B cell (primary cell): ENCODE results near the gene STOX1. TPM values are rescaled to one million over a fixed set of nuclear protein-coding genes. Genes with fewer than 3 reads are reported as not detected.
"Not testable (repeated sequence)": the region's sequence is repeated elsewhere in the genome, so short reads cannot be mapped to it uniquely, and the experiment has no call there.

ENCODE experiments used
- ATAC-seq: fragments of 200-7000 bp; cut with Tn5 transposase; one replicate; pipeline ENCODE4 v1.10.0; 2021; ENCODE audit warnings: low read depth, mild to moderate bottlenecking, moderate number of reproducible peaks, moderate library complexity
- CTCF ChIA-PET: fragments of 350-600 bp; sonication (Branson Sonifier 250); formaldehyde crosslinking; loops from one replicate; lab custom pipeline; 2021; ENCODE audit warnings: antibody characterized with exemption, inconsistent platforms; lab: Charles Lee
- POLR2A ChIA-PET: fragments of 350-600 bp; sonication (Branson Sonifier 250); formaldehyde crosslinking; loops from one replicate; lab custom pipeline; 2021; ENCODE audit warnings: antibody characterized with exemption; lab: Charles Lee
- DNase-seq: peaks from one replicate; pipeline ENCODE4 v3.0.0; 2013
- H2AFZ ChIP-seq: 2 replicates; pipeline ENCODE4 v1.6.1; 2012; ENCODE audit warnings: mild to moderate bottlenecking, low read depth, low read length; ENCODE audit not compliant: insufficient read depth, poor library complexity, severe bottlenecking
- H3K27ac ChIP-seq, 2 donors: 1 replicate in 1 of 2; 2 replicates in 1 of 2; pipeline ENCODE4 v1.5.1; 2012 to 2013; ENCODE audit warnings: low read length in 2 of 2, mild to moderate bottlenecking in 2 of 2, moderate library complexity in 1 of 2
- H3K27me3 ChIP-seq, 4 experiments: fragments of 200-600 bp in 1 of 4; sonication (generic) in 1 of 4; replicated peaks in 1 of 4; 1 replicate in 2 of 4; 2 replicates in 2 of 4; pipeline versions ENCODE4 v1.6.1 to v1.7.0; 2013 to 2016; ENCODE audit warnings: low read length in 3 of 4, mild to moderate bottlenecking in 2 of 4, mixed read lengths in 1 of 4, moderate library complexity in 1 of 4; ENCODE audit not compliant: insufficient read depth in 4 of 4, control insufficient read depth in 3 of 4; ENCODE audit errors: control extremely low read depth in 1 of 4
- H3K36me3 ChIP-seq, 2 experiments: replicated peaks in 1 of 2; 1 replicate in 1 of 2; 2 replicates in 1 of 2; pipeline versions ENCODE4 v1.6.1 to v1.7.1; 2013; ENCODE audit warnings: low read length in 1 of 2; ENCODE audit not compliant: insufficient read depth in 2 of 2, control insufficient read depth in 1 of 2; ENCODE audit errors: control extremely low read depth in 1 of 2, extremely low read depth in 1 of 2
- H3K4me1 ChIP-seq, 2 donors: fragments of 200-600 bp in 1 of 2; sonication (generic) in 1 of 2; 1 replicate in 1 of 2; 2 replicates in 1 of 2; pipeline versions ENCODE4 v1.5.1 to v1.6.1; 2013 to 2017; ENCODE audit warnings: low read length in 2 of 2; ENCODE audit not compliant: control insufficient read depth in 2 of 2, insufficient read depth in 2 of 2
- H3K4me2 ChIP-seq: replicated peaks from 2 replicates; pipeline ENCODE3; 2012; ENCODE audit warnings: mild to moderate bottlenecking, low read depth, low read length; ENCODE audit not compliant: poor library complexity, severe bottlenecking
- H3K4me3 ChIP-seq, 5 experiments: fragments of 200-600 bp in 1 of 5; sonication (generic) in 1 of 5; 1 replicate in 3 of 5; 2 replicates in 2 of 5; pipeline versions ENCODE4 v1.5.1 to v1.7.0; 2011 to 2016; ENCODE audit warnings: low read length in 4 of 5, mild to moderate bottlenecking in 4 of 5, low read depth in 2 of 5, control low read depth in 1 of 5, moderate library complexity in 1 of 5; ENCODE audit not compliant: insufficient read depth in 1 of 5; ENCODE audit errors: control extremely low read depth in 1 of 5, extremely low read depth in 1 of 5
- H3K79me2 ChIP-seq: fragments of 200-600 bp; sonication (generic); one replicate; pipeline ENCODE4 v1.6.0; 2016; ENCODE audit warnings: low read length; ENCODE audit not compliant: control insufficient read depth, insufficient read depth
- H3K9ac ChIP-seq: fragments of 200-600 bp; sonication (generic); 2 replicates; pipeline ENCODE4 v1.6.1; 2017; ENCODE audit warnings: mild to moderate bottlenecking, low read length, moderate library complexity
- H3K9me3 ChIP-seq, 3 donors: one replicate each; pipeline versions ENCODE4 v1.6.1 to v1.7.1; 2013; ENCODE audit warnings: low read length in 2 of 3; ENCODE audit not compliant: control insufficient read depth in 2 of 3, insufficient read depth in 1 of 3; ENCODE audit errors: control extremely low read depth in 1 of 3
- H4K20me1 ChIP-seq: 2 replicates; pipeline ENCODE4 v1.6.0; 2012; ENCODE audit warnings: mild to moderate bottlenecking, low read length; ENCODE audit not compliant: insufficient read depth, control insufficient read depth, poor library complexity, severe bottlenecking
- H3K27ac Mint-ChIP-seq: one replicate; pipeline ENCODE4 v1.8.0; 2021; ENCODE audit warnings: mixed read lengths
- H3K27me3 Mint-ChIP-seq: one replicate; pipeline ENCODE4 v1.8.0; 2021; ENCODE audit warnings: mixed read lengths
- H3K4me1 Mint-ChIP-seq: one replicate; pipeline ENCODE4 v1.8.0; 2021; ENCODE audit warnings: mixed read lengths
- H3K4me3 Mint-ChIP-seq: one replicate; pipeline ENCODE4 v1.8.0; 2021; ENCODE audit warnings: mixed read lengths
- H3K9me3 Mint-ChIP-seq: one replicate; pipeline ENCODE4 v1.8.0; 2022; ENCODE audit warnings: mixed read lengths; ENCODE audit not compliant: insufficient read depth
- CTCF ChIP-seq: fragments of 200-600 bp; IDR thresholded peaks from one replicate; pipeline ENCODE4 v1.8.0; 2022; ENCODE audit warnings: antibody characterized with exemption, mild to moderate bottlenecking
- EZH2 ChIP-seq: IDR thresholded peaks from 2 replicates; pipeline ENCODE4 v1.6.1; 2012; ENCODE audit warnings: borderline replicate concordance, low read depth, mild to moderate bottlenecking, moderate library complexity, low read length; ENCODE audit not compliant: insufficient read depth, poor library complexity, severe bottlenecking
- whole genome bisulfite sequencing: methylation state at CpG from one replicate; pipeline ENCODE4 v1.1.5; 2013; ENCODE audit warnings: missing lambda C conversion rate; ENCODE audit not compliant: insufficient coverage; 5-methylcytosine and 5-hydroxymethylcytosine counted together
- intact Hi-C: fragments of 100-400 bp; cut with micrococcal nuclease; formaldehyde crosslinking; loops from one replicate; pipeline ENCODE4 v1.10.0; 2022
- polyA plus RNA-seq: library from polyadenylated mRNA; depleted of rRNA; stranded (reverse); fragments of >200 nt; gene quantifications from 2 replicates; pipeline ENCODE4 v1.2.3, GENCODE V29; 2012
- total RNA-seq, 2 donors: library from RNA; stranded (reverse); fragments of 120-200 nt in 1 of 2; gene quantifications; 1 replicate in 1 of 2; 2 replicates in 1 of 2; pipeline versions ENCODE4 v1.2.3 to v1.2.4, GENCODE V29; 2013 to 2022

Gene STOX1
- total and polyA plus RNA-seq, 2 donors (not counting 1 experiment from before 2014, with no cell fraction given): 0.07 to 0.57 TPM

GRCh38 chr10:68938117-68938516 lies 110.8 kb downstream of the STOX1 start:
- no peak for DNase-seq
- no peak for TF ChIP-seq CTCF
- TF ChIP-seq EZH2: no peak
- H3K4me3 Mint-ChIP-seq: no peak overlapping the region
- H3K9ac ChIP-seq: no peak overlapping the region
- H3K79me2 ChIP-seq: peaks cover 3% of the 10 kb centered on the region
- no peaks in the 10 kb centered on the region for H3K27me3 ChIP-seq
- no peaks in the 10 kb centered on the region for H3K27me3 Mint-ChIP-seq
- H3K4me3 ChIP-seq: no peak overlapping the region
- ChIA-PET CTCF (interaction anchor here (1.1 kb wide), 1 partner anchor 13 kb away, joined by 3 read pairs; no protein-coding TSS in a partner anchor), POLR2A (no interaction called here)
- no peaks in the 10 kb centered on the region for H3K9me3 ChIP-seq
- H3K27ac Mint-ChIP-seq: no peak overlapping the region
- intact Hi-C loops: no loop called here
- H4K20me1 ChIP-seq: no peaks in the 10 kb centered on the region
- H3K4me2 ChIP-seq: no peak overlapping the region
- H3K4me1 ChIP-seq: no peaks in the 10 kb centered on the region
- no peaks in the 10 kb centered on the region for H3K4me1 Mint-ChIP-seq
- no peak overlapping the region for H2AFZ ChIP-seq
- no peak for ATAC-seq
- no CpG with 5 or more reads among the region's 2 CpGs for WGBS
- H3K27ac ChIP-seq: no peak overlapping the region
- H3K36me3 ChIP-seq: peaks cover 7 to 52% of the 10 kb centered on the region in 2 experiments
- H3K9me3 Mint-ChIP-seq: no peaks in the 10 kb centered on the region

- Histone ChIP-seq H3K79me2 (peaks cover 3% of the 10 kb centered on the region), H3K9ac (no peak overlapping the region), H3K4me2 (no peak overlapping the region), H3K27me3 (no peaks in the 10 kb centered on the region), H2AFZ (no peak overlapping the region), H3K27ac (no peak overlapping the region), H3K36me3 (peaks cover 10 to 56% of the 10 kb centered on the region in 2 experiments), H3K4me3 (no peak overlapping the region), H3K4me1 (no peaks in the 10 kb centered on the region), H3K9me3 (no peaks in the 10 kb centered on the region), H4K20me1 (no peaks in the 10 kb centered on the region)
- CTCF ChIA-PET: no interaction called here
- no peak for DNase-seq
- Mint-ChIP-seq H3K9me3 (no peaks in the 10 kb centered on the region), H3K27ac (no peak overlapping the region), H3K4me1 (no peaks in the 10 kb centered on the region), H3K27me3 (no peaks in the 10 kb centered on the region), H3K4me3 (no peak overlapping the region)
- POLR2A ChIA-PET: no interaction called here
- intact Hi-C loops: no loop called here
- no CpG with 5 or more reads among the region's 2 CpGs for WGBS
- ATAC-seq: no peak
- no peak for TF ChIP-seq CTCF
- no peak for TF ChIP-seq EZH2
Observed at GRCh38 chr10:68938884-68939283, 111.6 kb downstream of the STOX1 start.

- peaks cover 11 to 58% of the 10 kb centered on the region in 2 experiments for H3K36me3 ChIP-seq
- CTCF ChIA-PET: interaction anchor here (0.7 kb wide), 1 partner anchor 8 kb away, joined by 4 read pairs; no protein-coding TSS in a partner anchor
- not testable (repeated sequence) for H3K27ac Mint-ChIP-seq
Observed at GRCh38 chr10:68940917-68941316, 113.6 kb downstream of the STOX1 start.

More at GRCh38 chr10:68940917-68941316, 113.6 kb downstream of the STOX1 start:
- H4K20me1 ChIP-seq, POLR2A ChIA-PET, H3K4me2 ChIP-seq, H3K79me2 ChIP-seq, H3K4me3 ChIP-seq, intact Hi-C loops, H3K27ac ChIP-seq, H3K27me3 ChIP-seq, H3K9me3 ChIP-seq, DNase-seq, H3K9me3 Mint-ChIP-seq, H3K9ac ChIP-seq, H3K4me1 Mint-ChIP-seq, H3K4me1 ChIP-seq, H2AFZ ChIP-seq, H3K27me3 Mint-ChIP-seq, H3K4me3 Mint-ChIP-seq, ATAC-seq: not testable (repeated sequence)
